MCF 10A (cell line): ENCODE data around the gene ABL2. TPM values are rescaled to one million over a fixed set of nuclear protein-coding genes. Genes with fewer than 3 reads are reported as not detected.
"Not testable (repeated sequence)": the region's sequence is repeated elsewhere in the genome, so short reads cannot be mapped to it uniquely, and the experiment has no call there.

Experiments
- Bru-seq: library from RNA; stranded (reverse); fragments of 400-500 nt; gene quantifications from one replicate; lab custom pipeline; 2021; lab: Mats Ljungman, UMichigan
- BruChase-seq, 2 experiments: library from RNA; stranded (reverse); fragments of 400-500 nt; gene quantifications; one replicate each; lab custom pipeline; 2021; lab: Mats Ljungman, UMichigan
- BruUV-seq: library from RNA; stranded (reverse); fragments of 400-500 nt; replicated peaks from 2 replicates; lab custom pipeline; 2021; lab: Mats Ljungman, UMichigan
- CTCF ChIA-PET: fragments of 300-600 bp; sonication (Branson Sonifier 250); formaldehyde crosslinking; extraction: SDS; loops from one replicate; lab custom pipeline; 2021; ENCODE audit warnings: antibody characterized with exemption, inconsistent platforms; lab: Yijun Ruan, JAX
- POLR2A ChIA-PET: fragments of 300-600, 350-650 bp; sonication (Branson Sonifier 250); formaldehyde crosslinking; extraction: SDS; loops from one replicate; lab custom pipeline; 2020; ENCODE audit warnings: antibody characterized with exemption, inconsistent platforms; lab: Yijun Ruan, JAX
- DNase-seq: peaks from one replicate; pipeline ENCODE4 v3.0.0-alpha.2; 2018; ENCODE audit not compliant: unreplicated experiment
- H3K27ac Mint-ChIP-seq: one replicate; pipeline ENCODE4 v1.8.0; 2022; ENCODE audit warnings: mild to moderate bottlenecking, low read depth, mixed read lengths; ENCODE audit not compliant: unreplicated experiment
- H3K27me3 Mint-ChIP-seq: one replicate; pipeline ENCODE4 v1.8.0; 2022; ENCODE audit warnings: mixed read lengths; ENCODE audit not compliant: insufficient read depth, unreplicated experiment
- H3K36me3 Mint-ChIP-seq: one replicate; pipeline ENCODE4 v1.8.0; 2022; ENCODE audit warnings: mild to moderate bottlenecking, moderate library complexity, mixed read lengths; ENCODE audit not compliant: insufficient read depth, unreplicated experiment
- H3K4me1 Mint-ChIP-seq: one replicate; pipeline ENCODE4 v1.8.0; 2022; ENCODE audit warnings: mixed read lengths; ENCODE audit not compliant: insufficient read depth, unreplicated experiment
- H3K4me3 Mint-ChIP-seq: one replicate; pipeline ENCODE4 v1.8.0; 2022; ENCODE audit warnings: mild to moderate bottlenecking, moderate library complexity, mixed read lengths; ENCODE audit not compliant: unreplicated experiment
- H3K9me3 Mint-ChIP-seq: one replicate; pipeline ENCODE4 v1.8.0; 2022; ENCODE audit warnings: mixed read lengths; ENCODE audit not compliant: unreplicated experiment
- intact Hi-C: fragments of 100-400 bp; cut with micrococcal nuclease; formaldehyde crosslinking; loops from 2 replicates; pipeline ENCODE4 v1.14.1; 2022
- long read RNA-seq: library from polyadenylated mRNA; stranded (forward); transcript quantifications from one replicate; pipeline ENCODE4 v2.0.0, GENCODE V29; 2022
- total RNA-seq: library from RNA; stranded (reverse); gene quantifications from 2 replicates; pipeline ENCODE4 v1.2.3, GENCODE V29; 2022
- TF ChIP-seq, protein P1 (sequence below): fragments of 200-600 bp; IDR thresholded peaks from one replicate; pipeline ENCODE4 v1.8.0; 2022; ENCODE audit warnings: antibody characterized with exemption, mild to moderate bottlenecking; ENCODE audit not compliant: unreplicated experiment

Gene ABL2
- total RNA-seq (109 and 160 TPM in 2 replicates), Bru-seq, nascent RNA (percentile 96 among the genes with signal in this experiment), BruChase-seq, experiment 1, labeled RNA remaining after a 6-hour chase (percentile 90 among the genes with signal in this experiment), BruChase-seq, experiment 2, labeled RNA remaining after a 2-hour chase (percentile 97 among the genes with signal in this experiment)
- long read RNA-seq, full-length matches to known transcripts = 16 of 55 reads
- long read RNA-seq, partial matches to known transcripts = 5 of 55 reads
- long read RNA-seq, other reads (novel, unspliced or antisense) = 34 of 55 reads

DNA sequence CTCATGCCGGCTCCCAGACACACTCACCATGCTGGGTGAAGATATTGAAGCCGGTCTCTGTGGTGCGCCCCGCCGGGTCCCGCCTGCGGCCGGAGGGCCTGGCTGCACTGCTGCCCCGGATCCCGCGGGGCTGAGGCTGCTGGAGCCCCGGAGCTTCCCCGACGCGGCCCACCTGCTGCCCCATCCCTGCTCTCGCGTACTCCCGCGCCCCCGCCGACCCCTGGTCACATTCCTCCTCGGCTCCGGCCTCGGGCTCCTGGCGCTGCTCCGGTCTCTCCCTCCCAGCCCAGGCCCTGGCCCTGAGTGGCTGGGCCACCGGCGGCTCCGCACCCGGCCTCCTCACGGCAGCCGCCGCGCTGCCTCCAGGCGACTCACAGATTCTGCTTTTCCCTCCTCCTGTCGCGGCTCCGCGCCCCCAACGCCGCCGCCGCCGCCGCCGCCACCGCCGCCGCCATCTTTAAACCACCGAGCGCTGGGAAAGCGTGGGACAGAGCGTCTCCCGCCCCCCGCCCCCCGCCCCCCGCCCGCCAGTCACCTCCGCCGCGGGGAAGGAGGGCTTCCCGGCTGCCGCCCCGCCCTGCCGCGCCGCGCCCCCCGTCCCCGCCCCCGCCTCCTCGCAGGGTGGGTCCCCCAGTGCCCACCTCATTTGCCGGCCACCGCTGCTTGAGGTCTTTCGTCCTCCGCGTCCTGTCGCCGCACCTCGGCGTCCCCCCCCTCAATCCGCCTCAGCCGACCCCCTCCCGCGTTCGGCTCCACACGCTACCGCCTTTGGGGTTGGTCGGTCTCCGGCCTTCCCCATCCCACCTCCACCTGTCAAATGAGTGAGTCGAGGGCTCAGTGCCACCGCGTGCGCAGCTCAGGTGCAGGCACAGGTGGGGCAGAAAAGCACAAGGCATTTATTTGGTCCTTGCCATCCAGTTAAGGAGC, at the start of gene ABL2:
Gene ABL2 (minus strand): TSS at position 464 of the 927 bp plus-strand sequence. CDS start 280 bp downstream, at position 184.
- Mint-ChIP-seq H3K9me3 (no peaks in the 10 kb centered on the region), H3K27me3 (no peaks in the 10 kb centered on the region), H3K4me3 (peak within 1 kb of the TSS; percentile 80), H3K27ac (peak within 1 kb of the TSS; percentile 52), H3K36me3 (peaks cover 13% of the 10 kb centered on the region), H3K4me1 (peaks cover 37% of the 10 kb centered on the region)
- TF ChIP-seq, protein P1, sequence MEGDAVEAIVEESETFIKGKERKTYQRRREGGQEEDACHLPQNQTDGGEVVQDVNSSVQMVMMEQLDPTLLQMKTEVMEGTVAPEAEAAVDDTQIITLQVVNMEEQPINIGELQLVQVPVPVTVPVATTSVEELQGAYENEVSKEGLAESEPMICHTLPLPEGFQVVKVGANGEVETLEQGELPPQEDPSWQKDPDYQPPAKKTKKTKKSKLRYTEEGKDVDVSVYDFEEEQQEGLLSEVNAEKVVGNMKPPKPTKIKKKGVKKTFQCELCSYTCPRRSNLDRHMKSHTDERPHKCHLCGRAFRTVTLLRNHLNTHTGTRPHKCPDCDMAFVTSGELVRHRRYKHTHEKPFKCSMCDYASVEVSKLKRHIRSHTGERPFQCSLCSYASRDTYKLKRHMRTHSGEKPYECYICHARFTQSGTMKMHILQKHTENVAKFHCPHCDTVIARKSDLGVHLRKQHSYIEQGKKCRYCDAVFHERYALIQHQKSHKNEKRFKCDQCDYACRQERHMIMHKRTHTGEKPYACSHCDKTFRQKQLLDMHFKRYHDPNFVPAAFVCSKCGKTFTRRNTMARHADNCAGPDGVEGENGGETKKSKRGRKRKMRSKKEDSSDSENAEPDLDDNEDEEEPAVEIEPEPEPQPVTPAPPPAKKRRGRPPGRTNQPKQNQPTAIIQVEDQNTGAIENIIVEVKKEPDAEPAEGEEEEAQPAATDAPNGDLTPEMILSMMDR = no peak
- BruUV-seq = no TSS peak
- intact Hi-C loops = loop anchor here (2.0 kb wide), 1 partner anchor 87 kb away; no protein-coding TSS in a partner anchor
- ChIA-PET CTCF (interaction anchor here (0.7 to 1.5 kb wide), 5 partner anchors 10 to 889 kb away, joined by 3 to 6 read pairs (median 3); no protein-coding TSS in a partner anchor), POLR2A (interaction anchor here (0.7 to 2.9 kb wide), 11 partner anchors 10 to 651 kb away, joined by 3 to 11 read pairs (median 4); partner anchors contain the start of genes AXDND1 and SOAT1)
- peak; percentile 49 for DNase-seq

DNA sequence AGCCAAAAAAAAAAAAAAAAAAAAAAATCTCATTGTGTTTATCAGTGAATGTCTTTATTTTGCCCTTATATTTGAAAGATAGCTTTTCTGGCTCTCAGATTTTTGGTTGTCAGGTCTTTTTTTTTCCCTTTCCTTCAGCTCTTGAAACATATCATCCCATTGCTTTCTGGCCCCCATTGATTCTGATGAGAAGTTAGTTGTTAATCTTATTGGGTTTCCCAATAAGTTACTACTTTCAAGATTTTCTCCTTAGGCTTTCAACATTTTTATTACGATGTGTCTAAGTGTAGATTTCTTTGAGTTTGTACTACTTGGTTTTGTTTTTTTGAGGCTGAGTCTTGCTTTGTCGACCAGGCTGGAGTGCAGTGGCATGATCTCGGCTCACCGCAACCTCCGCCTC, 49.4 kb upstream of the ABL2 start:
- no peak for DNase-seq
- CTCF ChIA-PET = interaction anchor here (1.1 kb wide), 1 partner anchor 27 kb away, joined by 3 read pairs; no protein-coding TSS in a partner anchor
- Mint-ChIP-seq H3K27ac (no peak overlapping the region), H3K27me3 (no peaks in the 10 kb centered on the region), H3K4me1 (no peaks in the 10 kb centered on the region), H3K36me3 (no peaks in the 10 kb centered on the region), H3K9me3 (peaks cover 7% of the 10 kb centered on the region), H3K4me3 (no peak overlapping the region)
- POLR2A ChIA-PET = interaction anchor here (0.6 to 0.7 kb wide), 2 partner anchors 17 to 503 kb away, joined by 3 to 4 read pairs; no protein-coding TSS in a partner anchor
- TF ChIP-seq, protein P1 = no peak
- BruUV-seq = no TSS peak
- intact Hi-C loops = no loop called here

DNA sequence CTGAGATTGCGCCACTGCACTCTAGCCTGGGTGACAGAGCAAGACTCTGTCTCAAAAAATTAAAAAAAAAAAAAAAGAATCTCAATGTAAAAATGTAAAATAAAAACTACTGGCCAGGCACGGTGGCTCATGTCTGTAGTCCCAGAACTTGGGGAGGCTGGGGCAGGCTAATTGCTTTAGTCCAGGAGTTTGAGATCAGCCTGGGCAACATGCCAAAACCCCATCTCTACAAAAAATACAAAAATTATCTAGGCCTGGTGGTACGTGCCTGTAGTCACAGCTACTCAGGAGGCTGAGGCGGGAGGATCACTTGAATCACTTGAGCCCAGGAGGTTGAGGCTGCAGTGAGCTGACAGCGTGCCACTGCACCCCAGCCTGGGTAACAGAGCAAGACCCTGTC, 44.9 kb upstream of the ABL2 start:
- intact Hi-C loops, BruUV-seq, H3K4me1 Mint-ChIP-seq, DNase-seq, H3K9me3 Mint-ChIP-seq, H3K27ac Mint-ChIP-seq, H3K36me3 Mint-ChIP-seq, POLR2A ChIA-PET, H3K4me3 Mint-ChIP-seq, H3K27me3 Mint-ChIP-seq: not testable (repeated sequence)
- CTCF ChIA-PET = interaction anchor here (0.6 to 1.8 kb wide), 5 partner anchors 9 to 48 kb away, joined by 3 to 6 read pairs (median 5); no protein-coding TSS in a partner anchor

DNA sequence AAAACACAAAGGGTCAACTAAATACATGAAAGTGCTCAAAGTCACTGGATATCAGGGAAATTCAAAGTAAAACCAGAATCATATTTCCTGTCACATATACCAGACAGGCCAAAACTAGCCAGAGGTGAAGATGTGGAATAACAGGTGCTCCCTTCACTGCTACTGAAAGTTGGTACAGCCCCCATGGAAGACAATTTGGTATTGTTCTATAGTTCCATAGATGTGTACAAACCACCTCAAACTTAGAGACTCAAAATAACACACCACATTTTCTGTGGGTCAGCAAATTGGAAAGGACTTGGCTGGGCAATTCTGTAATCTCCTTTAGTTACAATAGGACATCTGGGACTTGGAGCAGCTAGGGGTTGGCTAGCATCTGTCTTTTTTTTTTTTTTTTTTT, 39.6 kb upstream of the ABL2 start:
- no peak overlapping the region for H3K4me3 Mint-ChIP-seq
- no peak for DNase-seq
- TF ChIP-seq, protein P1 = no peak
- no peaks in the 10 kb centered on the region for H3K27me3 Mint-ChIP-seq
- no TSS peak for BruUV-seq
- no peaks in the 10 kb centered on the region for H3K9me3 Mint-ChIP-seq
- ChIA-PET CTCF (interaction anchor here (1.1 to 1.2 kb wide), 2 partner anchors 17 to 101 kb away, joined by 3 to 5 read pairs; no protein-coding TSS in a partner anchor), POLR2A (interaction anchor here (0.8 kb wide), 1 partner anchor 15 kb away, joined by 3 read pairs; no protein-coding TSS in a partner anchor)
- no peaks in the 10 kb centered on the region for H3K4me1 Mint-ChIP-seq
- no peak overlapping the region for H3K27ac Mint-ChIP-seq
- no peaks in the 10 kb centered on the region for H3K36me3 Mint-ChIP-seq
- intact Hi-C loops = no loop called here
